Measurements from ENCODE around the gene PTPN7.
"Not testable (repeated sequence)": the region's sequence is repeated elsewhere in the genome, so short reads cannot be mapped to it uniquely, and the experiment has no call there.

The PTPN7 gene

GRCh38 chr1:202171292-202172014 lies 11.1 kb upstream of the PTPN7 start:
- no peak for DNase-seq (ENCODE audit: low read depth)
- TF ChIP-seq, protein P1, sequence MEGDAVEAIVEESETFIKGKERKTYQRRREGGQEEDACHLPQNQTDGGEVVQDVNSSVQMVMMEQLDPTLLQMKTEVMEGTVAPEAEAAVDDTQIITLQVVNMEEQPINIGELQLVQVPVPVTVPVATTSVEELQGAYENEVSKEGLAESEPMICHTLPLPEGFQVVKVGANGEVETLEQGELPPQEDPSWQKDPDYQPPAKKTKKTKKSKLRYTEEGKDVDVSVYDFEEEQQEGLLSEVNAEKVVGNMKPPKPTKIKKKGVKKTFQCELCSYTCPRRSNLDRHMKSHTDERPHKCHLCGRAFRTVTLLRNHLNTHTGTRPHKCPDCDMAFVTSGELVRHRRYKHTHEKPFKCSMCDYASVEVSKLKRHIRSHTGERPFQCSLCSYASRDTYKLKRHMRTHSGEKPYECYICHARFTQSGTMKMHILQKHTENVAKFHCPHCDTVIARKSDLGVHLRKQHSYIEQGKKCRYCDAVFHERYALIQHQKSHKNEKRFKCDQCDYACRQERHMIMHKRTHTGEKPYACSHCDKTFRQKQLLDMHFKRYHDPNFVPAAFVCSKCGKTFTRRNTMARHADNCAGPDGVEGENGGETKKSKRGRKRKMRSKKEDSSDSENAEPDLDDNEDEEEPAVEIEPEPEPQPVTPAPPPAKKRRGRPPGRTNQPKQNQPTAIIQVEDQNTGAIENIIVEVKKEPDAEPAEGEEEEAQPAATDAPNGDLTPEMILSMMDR (conservative IDR thresholded peaks at IDR 0.05; ENCODE audit: low read length): no peak

DNA sequence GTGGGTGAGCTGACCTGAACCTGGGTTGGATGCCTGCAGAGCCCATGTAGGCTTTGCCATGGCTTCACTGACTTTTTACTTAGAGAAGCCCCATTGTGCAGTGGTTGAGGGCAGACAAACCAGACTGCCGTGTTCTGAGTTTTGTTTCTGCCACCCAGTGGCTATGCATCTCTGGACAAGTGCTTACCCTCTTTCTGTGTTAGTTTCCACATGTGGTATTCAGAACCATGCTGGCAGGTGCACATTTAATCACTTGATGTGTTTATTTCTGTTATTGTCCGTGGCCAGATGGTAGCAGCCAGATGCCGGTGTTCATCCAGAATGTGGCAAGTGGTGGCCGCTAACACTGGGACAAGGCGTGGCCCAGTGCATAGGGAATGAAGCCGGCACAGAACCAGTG lies 10.3 kb upstream of the PTPN7 start:
- no peak for DNase-seq (ENCODE audit: low read depth)
- H3K4me3 ChIP-seq (ENCODE audit: low read length): no peak overlapping the region
- TF ChIP-seq, protein P1 (conservative IDR thresholded peaks at IDR 0.05; ENCODE audit: low read length): no peak

More at GRCh38 chr1:202171292-202172014, 11.1 kb upstream of the PTPN7 start:
- no peak overlapping the region for H3K4me3 ChIP-seq (ENCODE audit: low read length)

DNA sequence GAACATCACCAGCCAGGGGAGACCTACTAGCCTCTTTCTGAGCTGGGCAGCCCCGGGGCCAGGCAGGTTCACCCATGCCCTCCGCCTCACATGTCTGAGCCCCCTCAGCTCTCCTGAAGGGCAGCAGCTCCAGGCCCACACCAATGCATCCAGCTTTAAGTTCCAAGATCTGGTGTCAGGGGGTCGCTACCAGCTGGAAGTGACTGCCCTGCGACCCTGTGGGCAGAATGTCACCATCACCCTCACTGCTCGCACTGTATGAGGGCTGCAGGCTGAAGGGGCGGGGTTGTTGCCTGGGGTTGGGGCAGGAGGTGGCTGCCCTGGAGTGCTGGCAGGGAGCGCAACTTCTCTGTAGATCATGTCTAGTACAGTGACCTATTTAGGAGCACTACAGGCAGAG lies 8.5 kb upstream of the PTPN7 start:
- DNase-seq (ENCODE audit: low read depth): no peak
- TF ChIP-seq, protein P1 (conservative IDR thresholded peaks at IDR 0.05; ENCODE audit: low read length): no peak
- H3K4me3 ChIP-seq (ENCODE audit: low read length): no peak overlapping the region

DNA sequence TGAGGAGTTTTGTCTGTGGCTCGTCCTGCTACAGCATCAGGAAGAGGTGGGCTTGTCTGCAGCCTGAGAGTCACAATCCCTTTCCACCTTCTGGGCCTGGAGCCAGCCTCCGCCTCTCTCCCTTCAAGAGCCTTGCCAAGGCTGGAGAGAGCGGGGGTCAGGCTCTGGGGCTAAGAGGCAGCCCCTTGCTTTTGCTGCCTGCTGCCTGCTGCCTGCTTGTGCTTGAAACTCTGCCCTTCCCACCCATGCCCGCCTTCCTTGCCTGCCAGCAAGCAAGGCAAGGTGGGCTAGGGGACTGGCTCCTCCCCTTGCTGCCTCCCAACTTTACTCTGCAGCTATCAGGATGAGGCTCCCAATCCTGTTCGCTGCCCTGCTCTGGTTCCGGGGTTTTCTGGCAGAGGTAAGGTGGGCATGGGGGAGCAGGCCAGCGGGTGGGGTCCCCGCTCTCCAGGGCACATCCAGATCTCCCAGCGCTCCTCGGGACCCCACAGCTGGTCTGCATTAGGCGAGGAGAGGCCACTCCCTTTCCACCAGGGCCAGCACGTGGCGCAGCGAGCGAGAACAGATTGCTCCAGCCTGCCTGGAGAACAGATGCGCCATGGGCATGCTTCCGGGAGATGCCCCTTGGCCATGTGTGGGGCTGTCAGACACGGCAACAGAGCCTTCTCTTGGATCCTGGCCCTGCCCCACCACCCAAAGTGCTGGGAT lies 7.5 kb upstream of the PTPN7 start:
- TF ChIP-seq, protein P1 (conservative IDR thresholded peaks at IDR 0.05; ENCODE audit: low read length): no peak
- H3K4me3 ChIP-seq (ENCODE audit: low read length): peak overlapping the region; percentile 23
- peak; percentile 73 for DNase-seq (ENCODE audit: low read depth)

DNA sequence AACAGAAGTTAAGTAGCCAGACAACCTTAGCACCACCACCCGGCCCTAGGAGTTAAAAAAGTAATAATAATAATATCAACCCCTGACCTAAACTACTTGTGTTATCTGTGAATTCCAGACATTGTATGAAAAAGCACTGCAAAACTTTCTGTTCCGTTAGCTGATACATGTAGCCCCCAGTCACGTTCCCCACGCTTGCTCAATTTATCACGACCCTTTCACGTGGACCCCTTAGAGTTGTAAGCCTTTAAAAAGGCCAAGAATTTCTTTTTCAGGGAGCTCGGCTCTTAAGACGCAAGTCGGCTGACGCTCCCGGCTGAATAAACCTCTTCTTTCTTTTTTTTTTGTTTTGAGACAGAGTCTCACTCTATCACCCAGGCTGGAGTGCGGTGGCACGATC lies 6.7 kb upstream of the PTPN7 start:
- not testable (repeated sequence) for DNase-seq (ENCODE audit: low read depth); H3K4me3 ChIP-seq (ENCODE audit: low read length)

DNA sequence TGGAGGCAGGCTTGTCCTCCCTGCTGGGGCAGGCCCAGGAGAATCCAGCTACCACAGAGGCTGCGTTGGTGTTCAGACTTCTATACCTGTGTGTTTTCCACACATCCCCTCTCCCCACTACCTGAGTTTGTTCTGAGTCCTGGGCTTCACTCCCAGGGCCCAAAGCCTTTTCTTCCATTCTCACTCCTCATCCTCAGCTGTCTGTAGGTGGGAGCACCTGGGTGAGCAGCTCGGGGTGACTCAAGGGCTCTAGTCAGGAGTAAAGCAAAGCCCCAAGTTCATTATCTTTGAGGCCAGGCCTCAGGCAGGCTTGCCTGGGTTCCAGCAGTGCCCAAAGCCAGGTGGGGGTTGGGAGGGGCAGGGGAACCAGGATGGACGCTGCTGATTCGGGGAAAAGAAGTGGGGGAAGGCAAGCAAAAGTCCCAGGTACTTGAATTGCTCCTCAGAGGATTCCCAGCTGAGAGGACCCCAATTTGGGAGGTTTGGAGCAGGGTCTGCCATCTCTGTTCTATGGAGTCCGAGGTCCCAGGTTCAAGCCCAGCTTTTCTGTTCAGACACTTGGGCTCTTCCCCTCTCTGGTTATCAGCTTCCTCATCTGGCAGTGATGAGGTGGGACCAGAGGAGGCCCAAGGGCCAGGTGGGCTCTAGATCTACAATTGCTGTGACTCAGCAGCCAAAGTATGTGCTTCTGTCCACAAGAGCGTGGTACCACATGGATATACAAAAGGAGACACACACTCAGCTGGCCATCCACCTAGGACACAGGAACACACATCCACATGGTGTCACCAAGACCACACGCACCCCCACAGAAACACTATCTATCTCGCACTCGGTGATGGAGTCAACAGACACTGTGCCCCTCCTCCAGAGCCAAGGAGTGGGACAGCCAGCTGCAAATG lies 5.8 kb upstream of the PTPN7 start:
- TF ChIP-seq, protein P1 (conservative IDR thresholded peaks at IDR 0.05; ENCODE audit: low read length): no peak
- no peak overlapping the region for H3K4me3 ChIP-seq (ENCODE audit: low read length)
- DNase-seq (ENCODE audit: low read depth): no peak

DNA sequence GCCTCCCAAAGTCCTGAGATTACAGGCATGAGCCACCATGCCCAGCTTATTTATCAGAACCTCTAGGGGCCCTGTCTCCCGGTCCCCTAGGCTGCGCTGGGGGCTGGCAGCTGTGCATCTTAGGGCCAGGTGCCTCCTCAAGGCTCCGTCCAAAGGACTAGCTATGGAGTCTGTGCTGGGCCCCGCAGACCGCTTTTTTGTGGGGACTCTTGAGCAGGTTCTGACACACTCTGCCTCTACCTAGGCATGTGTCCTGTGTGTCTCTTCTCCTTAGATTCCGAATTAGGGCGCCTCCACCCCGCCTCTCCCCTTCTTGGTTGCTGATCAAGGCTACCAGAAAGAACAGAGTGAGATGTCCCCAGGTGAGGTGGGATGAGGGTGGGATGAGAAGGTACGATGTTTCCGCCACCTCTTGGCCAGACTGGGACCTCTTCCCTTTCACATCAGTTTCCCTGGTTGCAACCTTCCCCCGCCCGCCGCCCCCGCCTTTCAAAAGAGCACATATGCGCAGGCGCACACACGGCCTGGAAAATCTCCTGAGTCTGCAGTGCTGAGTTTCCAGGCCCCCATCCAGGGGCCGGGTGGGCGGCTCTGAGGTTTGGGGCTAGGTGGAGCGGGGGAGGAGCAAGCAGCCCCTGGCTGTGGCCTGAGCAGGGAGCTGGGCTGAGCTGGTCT lies 5.0 kb upstream of the PTPN7 start:
- TF ChIP-seq, protein P1 (conservative IDR thresholded peaks at IDR 0.05; ENCODE audit: low read length): no peak
- DNase-seq (ENCODE audit: low read depth): no peak
- H3K4me3 ChIP-seq (ENCODE audit: low read length): no peak overlapping the region
